Endometrial microvascular endothelial cells (primary cell): ENCODE data around the gene ADAM33. TPM values are rescaled to one million over a fixed set of nuclear protein-coding genes. Genes with fewer than 3 reads are reported as not detected.

Experiments
- in situ Hi-C: cut with HindIII; loops from 2 replicates; pipeline ENCODE4 v1.10.0; 2017; ENCODE audit warnings: low sequenced_read_pairs, low pct_unique_long_range_greater_than_20kb; ENCODE audit errors: inconsistent ontology term
- total RNA-seq: library from RNA; depleted of rRNA; stranded (reverse); fragments of >200 nt; gene quantifications from one replicate; pipeline ENCODE4 v1.2.3, GENCODE V29; 2015; ENCODE audit errors: inconsistent ontology term

ADAM33 gene
- total RNA-seq, 1 donor from 2014 or later = not detected

DNA sequence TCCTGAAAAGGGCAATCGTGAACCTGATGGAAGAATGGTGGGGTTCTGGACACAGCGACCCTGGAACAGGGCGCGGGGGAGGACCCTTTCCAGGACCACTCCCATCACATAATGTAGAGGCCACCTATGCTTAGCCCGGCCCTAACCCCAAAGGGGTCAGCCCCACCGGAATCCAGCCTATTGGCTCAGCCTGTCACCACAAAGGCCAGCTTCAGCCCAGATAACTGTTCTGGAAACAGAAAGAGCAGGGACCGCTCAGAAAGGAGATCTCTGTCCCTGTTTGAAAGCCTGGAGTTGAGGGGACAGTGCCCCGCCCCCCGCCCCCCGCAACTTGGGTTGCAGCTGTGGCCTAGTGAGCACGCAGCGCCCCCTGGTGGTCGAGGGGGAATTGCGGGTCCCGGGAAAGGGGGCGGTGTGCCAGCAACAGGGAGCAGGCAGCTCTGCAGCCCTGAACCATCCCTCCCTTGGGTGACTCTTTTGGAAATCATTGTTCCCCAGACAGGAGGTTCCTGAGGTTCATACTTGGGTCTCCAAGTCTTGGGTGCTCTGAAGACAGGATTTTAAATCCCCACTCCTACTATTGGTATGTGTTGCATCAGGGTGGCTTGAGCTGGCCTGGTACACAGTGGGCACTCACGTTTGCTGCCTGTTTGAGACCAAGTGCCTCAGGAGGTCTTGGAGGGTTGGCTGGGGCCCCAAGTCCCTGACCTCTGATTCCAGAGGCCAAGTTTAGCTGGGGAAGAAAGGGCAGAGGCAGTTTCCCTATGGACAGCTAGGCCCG is 29.1 kb upstream of the ADAM33 start:
- in situ Hi-C loops = no loop called here

- in situ Hi-C loops = no loop called here
Observed at GRCh38 chr20:3710011-3710466, 28.2 kb upstream of the ADAM33 start.

DNA sequence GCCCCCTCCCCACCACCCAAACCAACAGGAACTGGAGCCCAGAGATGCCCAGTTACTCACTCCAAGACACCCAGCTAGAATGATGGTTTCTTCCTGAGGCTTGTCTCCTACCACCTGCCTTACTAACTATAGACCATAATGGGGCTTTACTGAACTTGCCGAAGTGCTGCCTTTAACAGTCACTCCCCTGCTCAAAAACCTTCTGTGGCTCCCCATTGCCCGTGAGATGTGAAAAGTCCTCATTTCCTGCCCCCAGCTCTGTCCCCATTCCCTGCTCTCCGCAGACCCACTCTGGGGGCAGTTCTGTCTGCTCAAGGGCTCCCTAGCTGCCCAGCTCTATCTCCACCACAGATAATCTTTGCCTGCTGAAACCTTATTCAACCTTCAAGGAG is 25.7 kb upstream of the ADAM33 start:
- in situ Hi-C loops = no loop called here

GRCh38 chr20:3706774-3707507 is 25.1 kb upstream of the ADAM33 start:
- in situ Hi-C loops = no loop called here

GRCh38 chr20:3705970-3706739 is 24.3 kb upstream of the ADAM33 start:
- in situ Hi-C loops = no loop called here

GRCh38 chr20:3705491-3705969 is 23.7 kb upstream of the ADAM33 start:
- in situ Hi-C loops = no loop called here

DNA sequence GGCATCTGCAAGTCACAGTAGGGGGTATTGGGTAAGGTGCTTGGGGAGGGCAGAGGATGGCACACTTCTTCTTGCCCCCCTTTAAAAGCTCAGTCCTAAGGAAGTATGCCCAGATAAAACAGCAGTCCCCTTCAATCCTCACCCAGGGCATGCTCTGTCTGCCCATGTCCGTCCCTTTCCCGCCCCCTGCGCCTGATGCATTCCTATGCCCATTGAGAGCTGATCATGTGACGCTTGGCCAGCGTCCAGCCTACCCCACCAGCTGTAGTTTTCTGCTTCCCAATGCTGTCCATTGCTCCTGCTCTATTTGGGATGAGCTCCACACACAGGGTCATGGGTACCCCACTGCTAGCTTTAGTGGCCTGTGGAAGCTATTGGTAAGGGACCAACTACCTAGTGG is 22.3 kb upstream of the ADAM33 start:
- in situ Hi-C loops = no loop called here

GRCh38 chr20:3702611-3703391 is 21.0 kb upstream of the ADAM33 start:
- in situ Hi-C loops = no loop called here

DNA sequence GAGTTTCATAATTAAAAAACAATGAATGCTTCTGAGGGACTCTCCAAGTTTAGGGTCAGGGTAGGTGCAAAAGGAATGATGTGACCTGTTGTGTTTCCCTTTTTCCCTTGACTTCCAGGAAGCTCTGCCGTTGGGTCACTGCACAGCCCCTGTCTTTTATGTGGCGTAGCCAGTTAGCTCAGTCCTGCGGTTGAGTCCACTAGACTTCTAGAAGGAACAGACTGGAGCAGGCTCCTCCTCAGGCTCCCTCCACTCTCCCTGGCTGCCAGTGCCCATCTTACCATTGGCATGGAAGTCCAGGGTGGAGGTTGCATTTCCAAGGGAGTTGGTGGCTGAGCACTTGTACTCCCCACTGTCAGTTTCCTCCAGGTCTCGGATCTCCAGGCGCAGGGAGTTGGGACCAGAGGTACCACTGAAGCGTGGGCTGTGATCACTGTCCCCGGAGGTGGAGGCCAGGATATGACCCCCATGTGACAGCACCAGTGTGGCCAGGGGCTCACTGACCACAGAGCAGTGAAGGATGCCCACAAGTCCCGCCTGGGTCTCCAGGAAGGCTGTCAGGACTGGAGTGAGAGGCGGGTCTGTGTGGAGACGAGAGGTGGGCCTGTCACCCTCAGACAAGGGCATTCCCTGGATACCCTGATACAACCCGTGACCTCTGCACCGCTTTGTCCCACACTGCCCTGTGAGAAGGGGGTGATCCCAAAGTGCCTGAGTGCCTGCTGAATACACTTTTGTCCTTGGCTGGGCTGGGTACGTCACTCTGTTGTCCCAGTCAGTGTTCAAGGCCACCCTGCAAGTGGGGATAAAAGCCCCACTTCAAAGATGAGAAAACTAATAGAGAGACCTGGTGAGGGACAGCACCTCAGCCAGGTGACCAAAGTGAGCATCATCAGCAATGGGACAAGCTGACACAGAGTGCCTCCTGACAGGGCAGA is 19.5 kb upstream of the ADAM33 start:
- in situ Hi-C loops = no loop called here

DNA sequence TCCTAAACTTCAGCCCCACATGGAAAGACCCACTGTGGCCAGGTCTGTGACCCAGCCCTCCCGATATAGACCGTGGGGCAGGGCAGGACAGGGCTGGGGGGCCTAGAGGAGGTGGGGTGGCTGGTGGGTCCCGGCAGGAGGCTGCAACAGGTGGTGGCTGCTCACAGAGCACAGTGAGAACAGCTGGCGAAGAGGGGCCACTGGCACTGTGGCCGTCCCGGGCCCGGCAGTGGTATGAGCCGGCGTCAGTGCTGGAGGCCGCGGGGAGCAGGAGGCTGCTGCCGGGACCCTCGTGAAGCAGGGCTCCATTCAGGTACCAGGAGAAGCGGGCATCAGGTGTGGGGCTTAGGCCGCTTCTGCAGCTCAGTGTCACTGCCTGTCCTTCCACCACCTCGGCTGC is 17.2 kb upstream of the ADAM33 start:
- in situ Hi-C loops = no loop called here

- in situ Hi-C loops = no loop called here
Observed at GRCh38 chr20:3698591-3699001, 16.8 kb upstream of the ADAM33 start.

GRCh38 chr20:3697588-3698305 is 15.9 kb upstream of the ADAM33 start:
- in situ Hi-C loops = no loop called here

GRCh38 chr20:3696745-3697587 is 15.2 kb upstream of the ADAM33 start:
- in situ Hi-C loops = no loop called here

DNA sequence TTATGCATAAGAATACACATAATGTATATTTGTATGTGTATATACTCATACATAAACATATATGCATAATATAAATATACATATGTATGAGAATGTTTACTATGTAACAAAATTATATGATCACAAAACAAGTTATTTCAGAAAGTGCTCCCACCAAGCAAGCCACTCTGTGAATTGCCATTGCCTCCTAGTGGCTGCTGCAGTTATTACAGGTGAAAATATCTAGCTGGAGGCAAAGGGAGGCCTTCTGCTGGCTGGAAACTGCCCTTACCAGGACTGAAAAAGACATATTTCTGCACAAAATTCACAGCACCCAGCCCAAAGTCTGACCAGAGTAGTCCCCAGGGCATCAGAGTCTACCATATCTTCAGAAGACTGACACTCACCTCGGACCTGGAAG is 14.4 kb upstream of the ADAM33 start:
- in situ Hi-C loops = no loop called here

DNA sequence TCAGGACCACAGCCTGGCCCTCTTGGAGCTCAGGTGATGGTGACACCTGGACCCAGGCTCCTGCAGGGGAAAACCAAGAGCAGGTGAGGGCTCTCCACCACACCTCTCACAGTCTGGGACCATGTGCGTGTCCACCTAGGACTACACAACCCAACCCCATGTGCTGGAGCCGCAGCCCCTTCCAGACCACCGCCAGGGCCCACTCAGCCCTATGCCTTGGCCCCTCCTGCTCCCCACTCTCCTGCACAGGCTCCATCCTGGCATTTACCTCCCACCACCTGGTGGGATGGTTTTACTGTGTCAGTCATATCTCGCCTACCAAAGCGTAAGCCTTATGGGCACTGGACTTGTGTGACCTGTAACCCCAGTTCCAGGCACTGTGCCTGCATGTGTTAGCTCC is 13.1 kb upstream of the ADAM33 start:
- in situ Hi-C loops = no loop called here

DNA sequence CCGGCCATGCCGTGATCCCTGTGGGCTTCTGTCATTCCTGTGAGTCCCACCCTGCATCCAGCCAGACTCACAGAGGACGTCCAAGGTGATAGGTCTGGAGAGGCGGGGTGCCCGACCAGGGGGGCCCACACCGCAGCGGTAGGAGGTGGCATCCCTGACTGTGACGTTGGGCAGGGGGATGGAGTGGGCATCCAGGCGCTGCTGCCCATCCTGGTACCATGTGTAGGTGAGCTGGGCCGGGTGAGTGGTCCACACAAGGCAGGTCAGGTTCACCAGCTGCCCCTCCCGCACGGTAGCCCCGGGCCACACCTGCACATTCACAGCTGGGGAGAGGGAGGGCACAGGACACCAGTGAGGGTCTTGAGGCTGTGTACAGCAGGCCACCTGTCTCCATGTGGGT is 11.6 kb upstream of the ADAM33 start:
- in situ Hi-C loops = no loop called here
